GM19455 (cell line): ENCODE measurements around the gene RRBP1.

ENCODE experiments used
- ATAC-seq: cut with Tn5 transposase; IDR thresholded peaks from one replicate; pipeline ENCODE4 v1.9.1; 2021; ENCODE audit not compliant: unreplicated experiment

The RRBP1 gene

DNA sequence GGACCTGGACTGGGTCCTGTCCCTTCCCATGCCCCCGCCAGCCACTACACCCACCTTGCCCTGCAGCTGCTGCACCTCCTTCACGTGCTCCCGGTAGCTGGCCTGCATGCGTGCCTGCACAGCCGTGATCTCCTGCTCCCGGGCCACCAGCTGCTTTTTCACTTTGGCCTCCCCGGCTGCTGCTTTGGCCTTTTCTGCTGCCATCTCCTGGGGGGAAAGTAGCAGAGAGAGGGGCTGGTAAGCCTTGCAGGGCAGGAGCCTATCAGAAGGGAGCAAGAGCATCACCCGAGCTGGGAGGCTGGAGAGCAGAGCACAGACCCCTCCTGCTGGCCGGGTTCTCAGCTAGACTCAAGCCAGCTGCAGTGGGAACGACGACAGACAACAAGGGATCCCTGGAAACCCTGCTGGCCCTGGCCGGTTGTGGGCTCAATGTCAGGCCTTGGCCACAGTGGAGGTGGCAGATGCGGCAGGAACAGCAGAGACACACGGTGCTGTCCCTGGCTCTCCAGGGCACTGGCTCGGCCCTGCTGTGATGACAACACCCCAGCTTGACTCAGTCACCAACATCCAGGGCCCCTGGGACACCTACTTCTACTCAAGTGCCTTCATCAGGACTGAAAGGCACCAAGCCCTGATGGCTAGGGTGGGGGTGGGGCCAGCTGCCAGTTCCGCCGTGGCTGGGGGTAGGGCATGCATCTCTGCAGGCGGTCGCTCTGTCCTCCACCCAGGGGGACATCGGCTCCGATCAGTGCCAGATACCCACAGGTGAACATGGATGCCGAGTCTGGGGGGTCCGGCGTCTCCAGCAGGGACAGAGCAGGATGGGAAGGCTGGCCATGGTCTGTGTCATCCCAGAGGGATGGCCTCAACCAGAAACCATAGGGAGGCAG, 45.3 kb downstream of the RRBP1 start:
- no peak for ATAC-seq

DNA sequence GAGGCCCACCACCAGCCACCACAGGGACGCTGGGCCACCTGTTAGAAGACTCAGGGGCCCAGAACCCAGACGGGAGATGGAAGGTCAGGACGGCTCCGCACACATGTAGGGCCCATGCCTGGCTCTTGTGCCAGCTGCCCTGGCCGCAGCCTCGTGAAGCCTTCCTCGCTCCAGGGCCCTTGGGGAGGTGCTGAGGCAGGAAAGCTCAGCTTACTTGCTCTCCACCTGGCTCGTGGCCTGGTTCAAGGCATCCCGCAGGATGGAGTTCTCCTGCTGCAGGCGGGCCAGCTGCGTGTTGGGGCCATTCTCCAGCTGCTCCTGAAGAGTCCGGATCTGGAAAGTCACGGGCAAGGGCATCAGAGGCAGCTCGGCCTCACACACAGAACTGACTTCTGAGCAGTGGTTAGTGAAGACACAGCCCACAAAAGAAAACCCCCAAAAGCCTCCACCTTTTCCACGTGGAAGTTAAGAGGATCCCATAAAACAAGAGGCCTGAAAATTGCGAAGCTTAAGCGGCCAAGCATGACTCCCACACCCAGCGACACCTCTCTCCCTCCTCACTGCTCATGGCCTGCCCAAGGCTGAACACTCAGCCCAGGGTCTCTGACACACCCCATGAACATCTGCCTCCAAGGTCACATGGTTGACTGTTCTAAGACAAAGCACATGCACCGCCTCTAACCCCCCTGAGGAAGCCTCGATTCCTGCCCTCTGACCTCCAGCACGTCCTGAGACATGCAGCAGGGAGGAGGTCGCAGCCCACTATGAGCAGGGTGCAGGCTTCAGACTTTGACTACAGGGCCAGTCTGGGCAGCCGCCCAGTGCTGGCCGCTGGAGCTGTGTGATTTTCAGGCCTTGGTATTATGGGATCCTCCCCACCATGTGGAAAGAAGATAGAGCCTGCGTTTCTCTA, 46.5 kb downstream of the RRBP1 start:
- ATAC-seq, result no peak

DNA sequence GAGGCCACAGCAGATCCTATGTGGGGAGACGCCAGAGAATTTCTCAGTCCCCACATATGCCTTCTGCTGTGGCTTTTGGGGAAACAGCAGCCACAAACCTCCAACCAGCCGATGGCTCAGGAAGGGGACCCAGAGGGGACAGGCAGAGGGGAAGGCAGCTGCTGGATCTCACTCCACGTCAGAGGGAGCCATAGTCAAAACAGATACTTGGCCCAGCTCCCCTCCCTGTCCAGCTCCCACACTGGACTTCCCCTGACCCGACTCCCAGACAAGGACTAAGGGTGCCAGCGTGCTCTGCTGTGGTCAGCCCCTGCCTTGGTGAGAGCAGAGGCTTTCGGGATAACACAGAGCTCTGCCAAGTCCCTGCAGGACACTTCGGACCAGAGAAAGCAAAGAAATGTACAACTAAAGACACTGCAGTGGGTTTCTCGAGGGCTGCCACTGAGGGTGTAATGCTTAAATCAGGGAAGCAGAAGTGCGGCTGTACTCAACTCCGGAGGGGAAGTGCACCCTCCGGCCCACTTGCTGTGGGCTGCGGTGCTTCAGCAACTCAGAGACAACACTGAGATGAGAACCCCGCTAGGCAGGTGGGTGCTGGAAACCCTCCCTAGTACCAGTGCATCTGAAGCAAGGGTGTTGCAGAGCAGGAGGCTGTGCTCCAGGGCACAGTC, 47.2 kb downstream of the RRBP1 start:
- ATAC-seq, result no peak

DNA sequence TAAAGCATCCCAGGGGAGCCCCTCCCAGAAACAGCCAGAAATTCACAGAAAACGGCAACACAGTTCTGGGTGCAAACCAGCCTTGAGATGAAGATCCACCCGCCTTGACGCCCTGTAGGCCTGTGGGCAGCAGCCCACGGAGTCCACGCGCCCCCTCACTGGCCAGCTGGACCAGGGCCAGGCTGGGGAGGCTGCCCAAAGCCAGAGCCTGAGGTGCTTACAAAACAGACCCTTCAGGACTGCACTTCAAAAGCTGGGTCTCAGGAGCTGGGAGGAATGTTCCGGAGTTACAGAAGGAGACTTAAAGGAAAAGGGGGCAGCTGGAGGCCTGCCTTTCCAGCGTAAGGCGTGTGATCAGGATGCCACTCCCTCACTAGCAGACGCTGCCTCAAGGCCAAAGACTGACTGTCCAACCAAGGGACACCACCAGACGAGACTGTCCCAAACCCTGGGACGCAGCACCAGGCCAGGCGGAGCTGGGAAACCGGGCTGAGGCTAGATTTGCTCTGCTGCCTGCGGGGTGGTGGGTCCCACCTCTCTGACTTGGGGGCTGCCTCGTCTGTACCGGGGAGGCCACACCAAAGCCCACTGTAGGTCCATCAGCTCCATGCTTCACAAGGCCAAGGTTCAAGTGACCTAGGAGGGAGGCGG, 48.1 kb downstream of the RRBP1 start:
- ATAC-seq, result no peak

DNA sequence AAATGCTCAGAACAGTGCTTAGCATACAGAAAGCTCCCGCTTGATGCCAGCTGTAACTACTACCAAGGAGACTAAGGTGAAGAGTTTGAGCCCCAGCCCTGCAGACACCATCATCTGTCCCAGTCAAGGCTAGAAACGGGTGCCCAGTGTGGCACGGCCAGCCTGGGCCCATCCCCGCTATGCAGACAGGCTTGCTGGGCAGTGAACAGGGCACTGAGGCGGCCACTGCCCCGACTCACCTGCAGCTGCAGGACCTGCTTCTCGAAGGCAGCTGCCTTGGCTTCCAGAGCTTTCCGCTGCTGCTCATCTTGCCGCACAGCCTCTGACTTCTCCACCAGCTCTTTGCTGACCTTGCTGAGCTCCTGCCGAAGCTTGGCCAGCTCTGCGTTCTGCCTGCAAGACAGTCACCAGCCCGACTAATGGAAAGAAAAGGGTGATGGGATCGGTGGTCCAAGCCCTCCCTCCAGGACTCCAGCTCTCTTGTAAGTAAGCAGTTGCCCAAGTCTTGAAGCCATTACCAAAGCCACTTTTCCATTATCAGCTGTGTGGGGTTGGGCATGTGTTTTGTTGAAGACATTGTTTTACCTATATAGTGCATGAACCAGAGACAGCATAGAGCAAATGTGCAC, 48.7 kb downstream of the RRBP1 start:
- ATAC-seq, result no peak

DNA sequence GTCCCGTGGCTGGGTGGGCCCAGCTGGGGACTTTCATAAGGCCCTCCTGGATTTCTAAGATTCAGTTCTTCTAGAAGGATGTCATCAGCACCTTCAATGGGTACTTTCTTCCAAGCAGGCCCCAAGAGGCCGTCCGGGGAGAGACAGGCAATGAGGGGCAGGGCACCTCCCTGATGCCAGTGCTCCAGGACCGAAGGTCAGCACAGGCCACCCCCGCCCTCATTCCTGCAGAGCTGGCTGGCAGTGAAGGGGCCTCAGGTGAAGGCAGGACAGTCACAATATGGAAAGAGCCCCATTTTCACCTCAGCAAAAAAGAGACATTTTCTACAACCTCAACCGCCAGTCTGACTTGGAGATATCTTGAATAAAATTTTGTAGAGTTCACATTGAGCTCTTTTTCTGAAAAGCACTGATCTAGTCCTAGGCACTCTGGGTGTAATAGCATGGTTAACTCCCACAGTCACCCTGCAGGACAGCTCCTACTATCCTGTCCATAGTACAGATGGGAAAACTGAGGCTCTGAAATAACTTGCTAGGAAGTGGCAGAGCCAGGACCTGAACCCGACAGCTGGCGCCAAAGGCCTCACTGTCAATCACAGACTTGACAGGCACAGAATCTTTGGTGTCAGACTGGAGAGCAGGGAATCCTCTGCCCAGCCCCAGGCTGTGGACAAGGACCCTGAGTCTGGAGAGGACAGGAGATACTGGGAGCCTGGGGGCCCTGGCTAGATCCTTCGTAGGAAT, 50.3 kb downstream of the RRBP1 start:
- no peak for ATAC-seq

DNA sequence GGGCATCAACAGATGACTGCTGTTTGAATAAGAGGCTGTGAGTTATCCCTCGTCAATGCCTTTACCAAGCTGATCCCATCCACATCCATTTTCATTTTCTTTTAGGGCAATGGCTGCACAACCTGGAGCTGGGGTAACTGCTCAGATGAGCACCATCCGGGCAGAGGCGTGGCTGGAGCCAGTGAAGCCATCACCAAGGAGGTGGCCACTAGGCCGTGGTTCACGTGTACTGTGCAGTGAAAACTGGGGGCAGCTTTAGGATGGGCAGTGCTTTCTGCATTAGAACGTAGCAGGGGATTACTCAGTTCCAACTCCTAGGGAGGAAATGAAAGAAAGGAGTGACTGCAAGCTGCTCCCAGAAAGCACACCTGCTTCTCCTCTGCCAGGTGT, 51.2 kb downstream of the RRBP1 start:
- no peak for ATAC-seq

DNA sequence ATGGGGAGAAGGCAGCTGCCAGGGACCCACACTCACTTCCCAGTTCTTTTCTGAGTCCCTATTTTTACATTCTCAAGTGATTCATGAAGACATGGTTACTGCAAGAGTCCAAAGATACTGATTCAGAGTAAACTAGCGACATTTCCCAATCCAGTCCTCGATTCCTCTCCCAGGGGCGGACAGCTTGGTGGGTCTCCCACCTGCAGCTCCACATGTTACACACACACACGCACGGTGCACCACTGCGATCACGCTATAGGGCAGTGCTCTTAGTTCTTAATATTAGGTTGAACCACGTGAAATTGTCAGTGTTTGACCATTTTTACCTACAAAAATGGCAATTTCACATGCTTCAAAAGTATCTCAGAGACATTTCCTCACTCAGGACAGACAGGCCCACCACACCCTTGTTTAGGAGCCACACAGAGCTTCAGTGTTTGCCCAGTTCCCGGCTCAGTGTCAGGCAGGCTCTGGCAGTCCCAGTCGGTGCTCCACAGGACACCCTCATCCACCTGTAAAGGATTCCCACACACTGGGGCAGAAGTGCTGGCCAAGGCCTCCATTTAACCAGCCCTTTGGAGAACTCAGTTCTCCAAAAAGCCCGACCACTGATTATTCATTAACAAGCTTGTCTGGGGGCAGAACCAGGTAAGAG, 51.8 kb downstream of the RRBP1 start:
- ATAC-seq, result no peak

DNA sequence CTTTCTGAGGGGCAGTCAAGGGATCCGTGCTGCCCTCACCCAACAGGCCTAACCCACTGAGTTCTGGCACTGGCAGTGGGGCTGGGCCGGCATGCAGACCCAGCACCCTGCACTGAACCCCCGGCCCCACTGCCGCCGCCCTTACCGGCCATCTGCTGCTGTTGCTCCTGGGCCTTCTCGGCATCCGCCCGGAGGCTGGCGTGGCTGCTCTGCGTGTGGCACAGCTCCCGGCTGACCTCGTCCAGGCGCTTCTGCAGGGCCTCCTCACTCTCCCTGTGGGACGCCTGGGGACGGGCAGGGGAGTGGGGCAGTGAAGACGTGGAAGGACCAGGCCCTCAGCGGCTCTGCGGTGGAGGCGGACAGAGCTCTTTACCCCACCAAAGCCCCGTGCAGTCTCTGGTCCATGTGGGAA, 52.4 kb downstream of the RRBP1 start:
- no peak for ATAC-seq

DNA sequence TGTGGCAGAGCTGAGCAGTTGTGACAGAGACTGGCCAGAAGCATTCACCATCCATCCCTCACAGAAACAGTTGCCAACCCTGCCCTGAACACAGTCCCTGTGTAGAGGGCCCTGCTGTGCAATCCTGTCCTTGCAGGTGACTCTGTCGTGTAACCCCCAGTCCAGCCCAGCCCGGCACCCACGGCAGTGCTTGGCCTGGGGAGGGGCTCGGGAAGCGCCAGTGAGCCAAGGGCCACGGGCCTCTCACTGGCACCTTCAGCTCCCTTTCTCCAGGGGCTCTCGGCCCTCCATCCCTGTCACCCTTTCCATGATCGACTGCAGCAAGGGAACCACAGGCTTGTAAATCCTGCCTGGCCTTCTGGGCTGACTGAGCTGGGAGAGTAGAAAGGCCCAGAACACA, 53.0 kb downstream of the RRBP1 start:
- ATAC-seq, result no peak

DNA sequence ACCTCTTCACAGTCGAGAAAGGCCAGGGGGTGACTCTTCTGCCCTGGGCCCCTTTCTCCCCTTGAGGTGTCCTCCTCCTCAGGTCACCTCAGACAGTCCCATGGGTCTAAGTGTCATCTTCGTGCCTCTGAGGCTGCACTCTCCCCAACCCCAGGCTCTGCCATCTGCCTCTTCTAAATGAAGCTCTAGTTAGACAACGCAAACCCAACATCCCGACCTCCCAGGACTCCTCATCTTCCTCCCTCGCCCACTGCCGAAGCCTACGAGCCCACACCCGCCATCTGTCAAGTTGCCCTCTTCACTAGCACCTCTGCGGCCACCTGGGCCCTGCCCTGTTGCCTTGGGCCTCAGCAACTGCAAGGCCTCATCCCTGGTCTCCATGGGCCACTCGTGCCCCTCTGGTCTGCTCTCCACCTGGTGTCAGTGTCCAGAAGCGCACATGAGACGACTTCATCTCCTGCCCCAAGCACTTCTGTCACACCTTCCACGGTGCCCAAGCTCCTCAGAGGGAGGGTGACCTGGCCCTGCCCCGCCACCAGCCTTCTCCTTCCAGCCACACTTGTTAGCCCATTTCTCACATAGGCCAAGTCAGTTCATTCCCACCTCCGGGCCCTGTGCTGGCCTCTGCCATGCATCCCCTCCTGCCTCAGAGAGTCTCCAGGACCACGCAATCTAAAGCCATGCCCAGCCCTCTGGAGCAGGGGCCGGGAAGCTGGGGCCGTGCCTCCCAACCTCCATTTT, 53.8 kb downstream of the RRBP1 start:
- no peak for ATAC-seq

DNA sequence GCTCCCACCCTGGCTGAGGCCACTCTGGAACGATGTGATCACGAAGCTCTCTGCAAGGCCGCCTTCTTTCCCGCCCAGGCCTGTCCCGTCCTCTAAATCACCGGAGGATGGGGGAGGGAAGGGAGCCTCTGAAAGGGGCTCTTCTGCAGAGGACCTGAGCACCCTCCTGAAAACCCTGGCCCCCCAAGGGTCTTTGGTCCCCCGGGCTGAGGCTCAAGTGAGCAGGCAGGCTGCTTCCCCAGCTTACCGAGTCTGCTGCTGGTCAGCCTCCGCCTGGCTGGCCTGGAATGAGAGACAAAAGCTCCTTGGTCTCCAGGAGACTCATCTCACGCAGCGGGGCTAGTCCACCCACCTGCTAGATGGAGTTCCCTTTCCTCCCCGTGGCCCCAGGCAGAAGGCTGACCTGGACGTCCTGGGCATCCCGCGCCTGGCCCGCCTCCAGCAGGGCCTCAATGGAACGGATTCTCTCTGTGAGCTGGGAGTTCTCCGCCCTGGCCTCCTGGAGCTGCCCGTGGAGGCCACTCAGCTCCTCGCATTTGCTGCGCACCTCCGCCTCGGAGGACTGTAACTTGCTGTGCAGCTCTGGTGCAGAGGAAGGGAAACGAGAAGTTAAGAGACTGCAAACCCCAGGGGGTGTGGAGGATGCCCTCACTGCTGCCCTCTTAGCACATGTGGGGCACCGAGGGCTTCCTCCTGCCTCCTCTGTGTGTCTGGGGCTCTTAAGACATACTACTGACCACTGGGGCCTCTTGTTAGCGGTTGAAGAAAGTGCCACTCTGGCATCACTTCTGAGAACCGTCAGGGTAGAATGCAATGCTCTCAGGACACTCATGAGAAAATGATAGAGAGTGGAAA, 54.7 kb downstream of the RRBP1 start:
- ATAC-seq, result no peak

DNA sequence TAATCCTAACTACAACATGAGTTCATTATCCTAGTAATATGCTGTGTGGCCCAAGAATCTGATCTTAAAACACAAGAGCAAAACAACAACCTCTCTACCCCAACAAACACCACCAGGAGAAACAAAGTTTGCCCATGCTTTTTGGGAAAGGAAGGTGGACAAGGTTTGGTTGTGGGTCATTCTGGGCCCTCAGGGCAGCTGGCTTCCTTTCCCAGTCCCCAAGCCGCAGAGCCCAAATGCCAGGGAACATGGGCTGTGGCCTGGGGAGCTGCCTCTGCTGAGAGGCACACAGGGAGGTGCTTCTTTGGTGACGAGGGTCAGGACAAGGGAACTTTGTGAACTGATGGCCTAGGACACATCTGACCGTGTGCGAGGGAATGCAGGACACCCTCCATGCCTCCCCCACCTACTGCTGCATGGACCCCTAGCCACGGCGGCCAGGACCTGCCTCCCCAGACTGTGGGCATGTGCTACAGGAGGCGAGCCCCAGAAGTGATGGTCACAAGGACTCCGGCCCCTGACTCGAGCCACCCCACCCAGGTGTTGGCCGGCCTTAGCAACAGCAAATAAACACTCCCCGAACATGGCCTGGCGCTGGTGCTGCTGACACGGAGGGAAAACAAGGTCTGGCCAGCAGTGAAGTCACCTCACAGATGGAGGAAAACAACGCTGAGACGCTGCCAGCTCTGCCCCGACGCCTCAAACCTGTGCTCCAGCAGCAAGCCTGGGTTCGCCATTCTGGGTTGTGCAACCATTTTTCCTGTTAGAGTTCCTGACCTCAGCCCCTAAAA, 55.6 kb downstream of the RRBP1 start:
- no peak for ATAC-seq

DNA sequence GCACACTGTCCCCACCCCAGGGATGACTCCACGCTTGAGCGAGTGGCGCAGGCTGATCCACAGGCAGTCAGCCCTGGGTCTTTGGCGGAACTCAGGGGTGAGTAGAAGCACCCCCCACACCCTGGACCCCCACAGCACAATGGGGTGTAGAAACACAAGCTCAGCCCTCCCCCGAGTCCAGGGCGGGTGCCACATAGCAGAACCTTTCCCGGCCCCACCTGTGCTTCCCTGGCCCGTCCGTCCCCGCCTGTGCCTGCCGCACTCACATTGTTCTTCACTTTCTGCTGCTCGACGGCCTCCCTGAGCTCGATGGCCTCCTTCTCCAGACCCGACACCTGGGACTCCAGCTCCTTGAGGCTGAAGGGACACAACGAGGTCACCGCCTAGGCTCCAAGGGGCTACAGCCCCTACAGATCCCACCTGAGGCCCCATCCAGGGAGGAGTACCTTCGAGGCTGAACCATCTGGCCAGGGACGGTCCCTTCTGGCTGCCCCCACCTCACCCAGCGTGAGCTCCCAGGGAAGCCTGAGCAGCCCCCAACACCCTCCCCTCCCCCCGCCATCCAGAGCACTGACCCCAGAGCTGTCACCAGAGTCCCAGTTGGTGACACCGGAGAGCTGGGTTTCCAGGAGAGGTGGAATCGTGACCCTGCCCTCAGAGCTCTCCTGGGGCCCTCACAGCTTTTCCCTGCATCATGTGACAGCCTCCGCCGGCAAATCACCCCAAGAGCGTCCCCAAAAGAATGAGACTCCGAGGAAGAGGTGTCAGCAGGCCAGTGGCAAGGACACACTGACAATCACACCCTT, 56.6 kb downstream of the RRBP1 start:
- ATAC-seq, result no peak

DNA sequence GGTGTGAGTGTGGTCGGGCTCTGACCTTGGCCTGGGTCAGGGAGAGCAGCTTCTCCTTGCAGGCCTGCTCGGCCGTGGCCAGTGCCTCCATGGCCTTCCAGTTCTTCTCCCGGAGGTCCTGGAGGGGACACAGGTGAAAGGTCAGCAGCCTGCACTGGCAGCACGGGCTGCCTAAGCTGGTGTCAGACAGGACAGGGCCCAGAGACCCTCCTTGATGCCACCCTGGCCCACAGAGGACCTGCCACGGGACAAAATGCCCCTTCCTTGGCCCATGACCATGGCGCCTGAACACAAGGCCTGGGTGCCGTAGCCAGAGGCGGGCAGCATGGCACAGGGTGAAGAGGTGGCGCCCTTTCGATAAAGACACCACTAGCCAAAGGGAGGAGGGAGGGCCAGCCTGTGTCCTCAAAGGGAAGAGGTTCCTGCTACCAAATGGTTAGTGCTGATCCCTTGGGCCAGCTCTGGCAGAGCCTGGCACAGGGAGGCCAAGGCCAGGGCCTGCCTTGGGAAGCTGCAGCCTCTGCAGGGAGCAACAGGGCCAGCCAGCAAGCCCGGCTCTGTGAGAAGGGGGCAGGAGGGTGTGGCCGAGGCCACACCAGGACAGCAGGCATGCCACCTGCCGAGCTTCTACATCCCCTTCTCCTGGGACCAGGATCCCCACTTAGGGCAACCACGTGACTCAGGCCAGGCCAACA, 57.3 kb downstream of the RRBP1 start:
- ATAC-seq, result no peak
